Tibial nerve (tissue), 4 donors: ENCODE results near the gene ELOVL4. TPM values are rescaled to one million over a fixed set of nuclear protein-coding genes. Genes with fewer than 3 reads are reported as not detected.

Experiments used
- DNase-seq, 2 donors: peaks; one replicate each; pipeline ENCODE4 v3.0.0-alpha.2; 2019; ENCODE audit warnings: low spot score in 2 of 2
- H3K27ac ChIP-seq, 4 donors: fragments of 200-600 bp; sonication (generic) in 3 of 4; one replicate each; pipeline ENCODE4 v1.5.1; 2017 to 2019; ENCODE audit warnings: mild to moderate bottlenecking in 1 of 4
- H3K27me3 ChIP-seq, 2 donors: fragments of 200-600 bp; sonication (generic) in 1 of 2; one replicate each; pipeline versions ENCODE4 v1.5.1 to v1.6.0; 2017 to 2019
- H3K36me3 ChIP-seq, 3 donors: fragments of 200-600 bp; sonication (generic); one replicate each; pipeline ENCODE4 v1.5.1; 2018 to 2019
- H3K4me1 ChIP-seq, 4 donors: fragments of 200-600 bp; sonication (generic) in 3 of 4; one replicate each; pipeline ENCODE4 v1.5.1; 2017 to 2019
- H3K4me3 ChIP-seq, 4 donors: fragments of 200-600 bp; sonication (generic) in 3 of 4; one replicate each; pipeline ENCODE4 v1.5.1; 2017 to 2019; ENCODE audit warnings: mild to moderate bottlenecking in 1 of 4, moderate library complexity in 1 of 4
- H3K9me3 ChIP-seq, 4 donors: fragments of 200-600 bp; sonication (generic) in 3 of 4; one replicate each; pipeline ENCODE4 v1.5.1; 2017 to 2019
- EP300 ChIP-seq, 2 donors: sonication (generic); formaldehyde crosslinking; IDR thresholded peaks; one replicate each; pipeline ENCODE4 v1.6.1; 2017; ENCODE audit warnings: antibody characterized with exemption in 2 of 2, mild to moderate bottlenecking in 1 of 2
- POLR2A ChIP-seq, 2 donors: fragments of 450-650 bp; IDR thresholded peaks; one replicate each; pipeline ENCODE4 v1.6.1; 2017; ENCODE audit warnings: antibody characterized with exemption in 2 of 2, mild to moderate bottlenecking in 2 of 2, moderate library complexity in 2 of 2
- WGBS, 2 donors: methylation state at CpG; one replicate each; pipeline ENCODE4 v1.1.5; 2018; 5-methylcytosine and 5-hydroxymethylcytosine counted together
- total RNA-seq, 4 donors: library from RNA; depleted of rRNA; stranded (reverse); fragments of >200 nt; gene quantifications; one replicate each; pipeline ENCODE4 v1.1.0, GENCODE V29; 2016
- TF ChIP-seq, protein P1 (sequence below), 5 experiments: fragments of 200-600 bp in 3 of 5; fragments of 450-650 bp in 2 of 5; sonication (generic) in 3 of 5; IDR thresholded peaks; one replicate each; pipeline ENCODE4 v1.5.1; 2016 to 2019; ENCODE audit warnings: antibody characterized with exemption in 5 of 5, mild to moderate bottlenecking in 3 of 5, moderate library complexity in 2 of 5

Gene ELOVL4
- 1 to 10 TPM in 3 of 4 donors, under 1 TPM in 1; 0.90 to 2.4 (median 1.4) TPM for total RNA-seq

DNA sequence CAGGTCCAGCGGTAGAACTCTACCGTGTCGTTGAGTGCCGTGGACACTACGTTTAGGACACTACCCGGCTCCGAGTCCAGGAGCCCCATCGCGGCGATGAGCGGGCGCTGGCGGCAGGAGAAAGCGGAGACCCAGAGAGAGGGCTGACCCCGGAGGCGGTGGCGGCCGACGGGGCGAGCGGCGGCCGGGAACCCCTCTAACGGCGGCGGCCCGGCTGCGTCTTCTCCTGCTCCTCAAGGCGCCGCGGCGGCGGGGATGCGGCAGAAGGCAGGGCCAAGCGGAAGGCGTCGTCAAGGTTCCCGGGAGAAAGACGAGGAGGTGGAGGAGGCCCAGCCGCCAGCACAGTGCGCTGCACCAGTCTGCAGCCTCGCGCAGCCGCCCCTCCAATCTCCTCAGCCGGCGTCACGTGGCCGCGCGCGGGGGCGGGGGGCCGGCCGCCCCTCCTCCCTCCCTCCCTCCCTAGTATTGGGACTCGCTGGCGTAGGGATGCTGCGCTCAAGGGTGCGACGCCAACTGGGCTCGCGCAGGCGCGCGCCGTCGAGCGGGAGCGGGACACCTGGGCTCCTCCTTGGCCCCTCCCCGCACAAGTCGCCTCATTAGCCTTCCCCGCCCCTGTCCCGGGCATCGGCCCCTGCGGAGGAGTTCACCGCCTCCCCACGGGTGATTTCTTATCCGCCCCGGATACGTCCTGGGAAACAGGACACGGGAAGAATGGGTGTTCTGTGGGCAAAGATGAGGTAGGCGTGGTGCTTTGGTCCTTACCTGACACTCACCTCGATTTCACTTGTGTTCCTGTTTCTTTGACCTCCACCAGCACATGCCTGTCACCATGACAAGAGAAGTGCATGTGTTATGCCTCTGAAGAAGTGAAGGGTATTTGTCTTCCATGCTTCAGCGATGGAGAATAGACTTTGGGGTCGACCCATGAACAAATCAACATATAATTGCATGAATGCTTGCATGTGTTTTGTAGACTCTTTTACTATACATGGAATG lies at the start of gene ELOVL4:
Gene ELOVL4 (minus strand): TSS at position 363 of the 996 bp plus-strand sequence. CDS start 274 bp downstream, at position 89.
- peak; percentile 19 to 28 for DNase-seq
- 3 to 4% methylated on average over 41 to 45 of the region's 84 CpGs for WGBS, 2 donors
- H3K36me3 ChIP-seq: no peaks in the 10 kb centered on the region
- H3K4me3 ChIP-seq: peak within 1 kb of the TSS; percentile 49 to 76 (median 63)
- TF ChIP-seq, protein P1, sequence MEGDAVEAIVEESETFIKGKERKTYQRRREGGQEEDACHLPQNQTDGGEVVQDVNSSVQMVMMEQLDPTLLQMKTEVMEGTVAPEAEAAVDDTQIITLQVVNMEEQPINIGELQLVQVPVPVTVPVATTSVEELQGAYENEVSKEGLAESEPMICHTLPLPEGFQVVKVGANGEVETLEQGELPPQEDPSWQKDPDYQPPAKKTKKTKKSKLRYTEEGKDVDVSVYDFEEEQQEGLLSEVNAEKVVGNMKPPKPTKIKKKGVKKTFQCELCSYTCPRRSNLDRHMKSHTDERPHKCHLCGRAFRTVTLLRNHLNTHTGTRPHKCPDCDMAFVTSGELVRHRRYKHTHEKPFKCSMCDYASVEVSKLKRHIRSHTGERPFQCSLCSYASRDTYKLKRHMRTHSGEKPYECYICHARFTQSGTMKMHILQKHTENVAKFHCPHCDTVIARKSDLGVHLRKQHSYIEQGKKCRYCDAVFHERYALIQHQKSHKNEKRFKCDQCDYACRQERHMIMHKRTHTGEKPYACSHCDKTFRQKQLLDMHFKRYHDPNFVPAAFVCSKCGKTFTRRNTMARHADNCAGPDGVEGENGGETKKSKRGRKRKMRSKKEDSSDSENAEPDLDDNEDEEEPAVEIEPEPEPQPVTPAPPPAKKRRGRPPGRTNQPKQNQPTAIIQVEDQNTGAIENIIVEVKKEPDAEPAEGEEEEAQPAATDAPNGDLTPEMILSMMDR (IDR thresholded peaks at IDR 0.05): peak in 1 of 5 experiments; percentile 8
- peak; percentile 45 to 46 for TF ChIP-seq POLR2A (IDR thresholded peaks at IDR 0.05)
- TF ChIP-seq EP300 (IDR thresholded peaks at IDR 0.05): peak in 1 of 2 donors; percentile 64
- H3K9me3 ChIP-seq: no peaks in the 10 kb centered on the region
- peaks cover 0 to 24% (median 10%) of the 10 kb centered on the region in 4 donors for H3K4me1 ChIP-seq
- H3K27me3 ChIP-seq: peaks cover 0 to 13% of the 10 kb centered on the region in 2 donors
- H3K27ac ChIP-seq: peak within 1 kb of the TSS in 1 of 4 donors; percentile 47

DNA sequence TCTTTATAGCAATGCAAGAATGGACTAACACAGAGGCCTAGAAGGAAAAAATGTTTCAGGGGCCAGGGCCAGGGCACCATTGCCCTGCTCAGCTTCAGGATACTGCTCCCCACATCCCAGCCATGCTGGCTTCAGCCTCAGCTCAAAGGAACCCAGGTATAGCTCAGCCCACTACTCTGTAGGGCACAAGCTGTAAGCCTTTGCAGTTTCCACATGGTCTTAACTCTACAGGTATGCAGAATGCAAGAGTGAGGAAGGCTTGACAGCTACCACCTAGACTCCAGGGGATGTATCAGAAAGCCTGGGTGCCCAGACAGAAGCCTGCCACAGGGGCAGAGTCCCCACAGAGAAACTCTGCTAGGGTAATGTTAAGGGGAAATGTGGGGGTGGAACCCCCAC lies 46.6 kb upstream of the ELOVL4 start:
- Histone ChIP-seq H3K36me3 (no peaks in the 10 kb centered on the region), H3K9me3 (no peaks in the 10 kb centered on the region), H3K4me3 (no peak overlapping the region), H3K27ac (no peak overlapping the region), H3K27me3 (no peaks in the 10 kb centered on the region), H3K4me1 (no peaks in the 10 kb centered on the region)
- TF ChIP-seq POLR2A (IDR thresholded peaks at IDR 0.05) (no peak), EP300 (IDR thresholded peaks at IDR 0.05) (no peak)
- TF ChIP-seq, protein P1 (IDR thresholded peaks at IDR 0.05): no peak
- no peak for DNase-seq

DNA sequence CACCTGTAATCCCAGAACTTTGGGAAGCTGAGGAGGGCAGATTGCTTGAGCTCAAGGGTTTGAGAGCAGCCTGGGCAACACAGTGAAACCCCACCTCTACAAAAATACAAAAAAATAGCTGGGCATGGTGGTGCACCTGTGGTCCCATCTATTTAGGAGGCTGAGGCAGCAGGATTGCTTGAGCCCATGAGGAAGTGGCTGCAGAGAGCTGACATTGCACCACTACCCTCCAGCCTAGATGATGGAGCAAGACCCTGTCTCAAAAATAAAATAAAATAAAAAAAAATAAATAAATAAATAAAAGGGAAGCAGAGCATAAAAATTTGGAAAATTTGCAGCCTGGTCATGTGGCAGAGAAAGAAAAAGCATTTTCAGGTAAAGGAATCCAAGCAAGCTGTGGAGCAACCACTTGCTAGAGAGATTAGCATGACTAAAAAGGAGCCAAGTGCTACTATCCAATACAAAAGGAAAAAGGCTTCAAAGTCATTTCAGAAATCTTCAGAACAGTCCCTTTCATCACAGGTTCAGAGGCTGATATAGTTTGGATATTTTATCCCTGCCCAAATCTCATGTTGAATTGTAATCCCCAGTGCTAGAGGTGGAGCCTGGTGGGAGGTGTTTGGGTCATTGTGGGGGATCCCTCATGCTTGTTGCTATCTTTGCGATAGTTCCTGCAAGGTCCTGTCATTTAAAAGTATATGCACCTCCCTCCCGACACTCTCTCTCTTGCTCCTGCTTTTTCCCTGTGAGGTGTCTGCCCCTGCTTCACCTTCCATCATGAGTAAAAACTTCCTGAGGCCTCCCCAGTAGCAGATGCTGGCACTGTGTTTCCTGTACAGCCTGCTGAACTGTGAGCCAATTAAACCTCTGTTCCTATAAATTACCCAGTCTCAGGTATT lies 45.9 kb upstream of the ELOVL4 start:
- 56 to 57% methylated on average over 2 of the region's 2 CpGs for WGBS, 2 donors
- no peaks in the 10 kb centered on the region for H3K4me1 ChIP-seq
- no peak for DNase-seq
- no peaks in the 10 kb centered on the region for H3K9me3 ChIP-seq
- no peaks in the 10 kb centered on the region for H3K36me3 ChIP-seq
- no peak overlapping the region for H3K4me3 ChIP-seq
- no peaks in the 10 kb centered on the region for H3K27me3 ChIP-seq
- no peak overlapping the region for H3K27ac ChIP-seq
- TF ChIP-seq EP300 (IDR thresholded peaks at IDR 0.05) (no peak), POLR2A (IDR thresholded peaks at IDR 0.05) (no peak)
- TF ChIP-seq, protein P1 (IDR thresholded peaks at IDR 0.05): no peak

DNA sequence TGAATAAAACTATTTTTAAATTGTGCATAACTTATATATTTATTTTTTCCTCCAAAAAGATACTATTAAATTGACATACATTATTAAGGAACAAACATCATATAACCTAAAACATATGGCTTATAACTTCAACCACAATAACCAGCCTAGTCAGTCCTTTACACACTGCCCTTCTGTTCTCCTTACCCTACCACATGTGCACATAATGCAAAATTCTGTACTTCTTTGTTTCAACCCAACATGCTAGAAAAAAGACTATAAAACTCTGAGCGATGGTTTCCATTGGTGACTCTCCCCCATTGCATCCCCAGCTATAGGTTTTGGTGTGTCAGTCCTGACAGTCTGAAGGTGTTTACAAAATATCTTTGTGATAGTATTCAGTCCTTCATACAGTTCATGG lies 42.3 kb upstream of the ELOVL4 start:
- TF ChIP-seq EP300 (IDR thresholded peaks at IDR 0.05) (no peak), POLR2A (IDR thresholded peaks at IDR 0.05) (no peak)
- TF ChIP-seq, protein P1 (IDR thresholded peaks at IDR 0.05): no peak
- Histone ChIP-seq H3K27me3 (no peaks in the 10 kb centered on the region), H3K27ac (no peak overlapping the region), H3K36me3 (no peaks in the 10 kb centered on the region), H3K4me1 (no peaks in the 10 kb centered on the region), H3K4me3 (no peak overlapping the region), H3K9me3 (no peaks in the 10 kb centered on the region)
- 47 to 59% methylated on average over 1 of the region's 1 CpG for WGBS, 2 donors
- DNase-seq: no peak
